ENCODE data around the gene DLK2. TPM values are rescaled to one million over a fixed set of nuclear protein-coding genes. Genes with fewer than 3 reads are reported as not detected.

The DLK2 gene
- total and polyA plus RNA-seq, 2 donors (not counting 3 experiments of a cell fraction or from before 2014, with no cell fraction given): 0.36 TPM; not detected in 1

DNA sequence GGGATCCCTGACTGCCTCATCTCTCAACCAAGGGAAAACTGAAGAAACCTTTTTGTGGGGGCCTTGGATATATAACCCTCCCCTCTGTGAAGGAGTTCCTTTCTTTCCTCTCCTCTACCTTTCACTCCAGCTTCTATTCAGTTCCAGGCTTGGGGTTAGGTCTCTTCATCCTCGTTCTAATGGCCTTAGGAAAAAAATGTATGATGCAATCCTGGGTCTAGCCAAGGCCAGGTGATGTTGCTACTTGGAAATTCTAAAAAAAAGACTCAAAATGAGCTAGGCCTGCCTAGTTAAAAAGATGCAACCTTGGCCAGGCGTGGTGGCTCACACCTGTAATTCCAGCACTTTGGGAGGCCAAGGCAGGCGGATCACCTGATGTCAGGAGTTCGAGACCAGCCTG, 20.4 kb downstream of the DLK2 start:
- dilution Hi-C loops (cut with MboI; ENCODE audit: extremely low pct_ligation_motif_present, low sequenced_read_pairs) (no loop called here), intact Hi-C loops (cut with micrococcal nuclease) (no loop called here)
- POLR2A ChIA-PET: no interaction called here
- no TSS peak for BruUV-seq (replicated peaks)
- H3K9me3 ChIP-seq (replicated peaks; ENCODE audit: control insufficient read depth, insufficient read depth, low read length): no peaks in the 10 kb centered on the region
- no peak overlapping the region for H2AFZ ChIP-seq (ENCODE audit: low read depth, low read length)
- no peak overlapping the region for H3K4me2 ChIP-seq (ENCODE audit: insufficient read depth, low read length)
- peaks cover 0 to 22% of the 10 kb centered on the region in 2 experiments for H3K36me3 ChIP-seq (ENCODE audit: control insufficient read depth in 2 of 2, extremely low read depth in 1 of 2, insufficient read depth in 2 of 2, low read length in 2 of 2)
- no peak overlapping the region for H3K4me3 ChIP-seq (replicated peaks in 1 of 3; ENCODE audit: insufficient read depth in 1 of 3, low read depth in 1 of 3, low read length in 3 of 3)
- no peaks in the 10 kb centered on the region for H3K27me3 ChIP-seq (ENCODE audit: control insufficient read depth in 2 of 2, insufficient read depth in 2 of 2, low read length in 2 of 2)
- H3K79me2 ChIP-seq (ENCODE audit: control insufficient read depth, insufficient read depth, low read length): no peaks in the 10 kb centered on the region
- no peaks in the 10 kb centered on the region for H4K20me1 ChIP-seq (replicated peaks; ENCODE audit: control insufficient read depth, extremely low read depth, insufficient read depth, low read length)
- no peaks in the 10 kb centered on the region for H3K9me1 ChIP-seq (replicated peaks; ENCODE audit: control insufficient read depth, extremely low read depth, insufficient read depth, low read length)
- TF ChIP-seq FOS (IDR thresholded peaks at IDR 0.05; ENCODE audit: borderline replicate concordance, insufficient read depth, low read length) (no peak), EZH2 (IDR thresholded peaks at IDR 0.05; ENCODE audit: borderline replicate concordance, low read depth, low read length, severe bottlenecking) (no peak), JUN (IDR thresholded peaks at IDR 0.05; ENCODE audit: borderline replicate concordance, insufficient read depth, insufficient read length, low read depth) (no peak), MYC (IDR thresholded peaks at IDR 0.05; ENCODE audit: low read depth, low read length) (no peak), POLR2AphosphoS5 (IDR thresholded peaks at IDR 0.05; ENCODE audit: insufficient read depth, low read depth, low read length) (no peak), POLR2A (IDR thresholded peaks at IDR 0.05; ENCODE audit: low read depth, low read length) (no peak), GATA2 (IDR thresholded peaks at IDR 0.05; ENCODE audit: insufficient read depth, insufficient read length, low read depth, low read length) (no peak)
- TF ChIP-seq, protein P1, sequence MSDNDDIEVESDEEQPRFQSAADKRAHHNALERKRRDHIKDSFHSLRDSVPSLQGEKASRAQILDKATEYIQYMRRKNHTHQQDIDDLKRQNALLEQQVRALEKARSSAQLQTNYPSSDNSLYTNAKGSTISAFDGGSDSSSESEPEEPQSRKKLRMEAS (IDR thresholded peaks at IDR 0.05; ENCODE audit: insufficient read depth, insufficient read length): no peak
- TF ChIP-seq, protein P2, sequence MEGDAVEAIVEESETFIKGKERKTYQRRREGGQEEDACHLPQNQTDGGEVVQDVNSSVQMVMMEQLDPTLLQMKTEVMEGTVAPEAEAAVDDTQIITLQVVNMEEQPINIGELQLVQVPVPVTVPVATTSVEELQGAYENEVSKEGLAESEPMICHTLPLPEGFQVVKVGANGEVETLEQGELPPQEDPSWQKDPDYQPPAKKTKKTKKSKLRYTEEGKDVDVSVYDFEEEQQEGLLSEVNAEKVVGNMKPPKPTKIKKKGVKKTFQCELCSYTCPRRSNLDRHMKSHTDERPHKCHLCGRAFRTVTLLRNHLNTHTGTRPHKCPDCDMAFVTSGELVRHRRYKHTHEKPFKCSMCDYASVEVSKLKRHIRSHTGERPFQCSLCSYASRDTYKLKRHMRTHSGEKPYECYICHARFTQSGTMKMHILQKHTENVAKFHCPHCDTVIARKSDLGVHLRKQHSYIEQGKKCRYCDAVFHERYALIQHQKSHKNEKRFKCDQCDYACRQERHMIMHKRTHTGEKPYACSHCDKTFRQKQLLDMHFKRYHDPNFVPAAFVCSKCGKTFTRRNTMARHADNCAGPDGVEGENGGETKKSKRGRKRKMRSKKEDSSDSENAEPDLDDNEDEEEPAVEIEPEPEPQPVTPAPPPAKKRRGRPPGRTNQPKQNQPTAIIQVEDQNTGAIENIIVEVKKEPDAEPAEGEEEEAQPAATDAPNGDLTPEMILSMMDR (IDR thresholded peaks at IDR 0.05; ENCODE audit: extremely low read depth in 1 of 2, insufficient read depth in 1 of 2, low read depth in 1 of 2, low read length in 2 of 2): no peak
- no peak overlapping the region for H3K27ac ChIP-seq (ENCODE audit: insufficient read depth, low read depth, low read length)
- FAIRE-seq (no peak), DNase-seq (ENCODE audit: low read depth, low spot score) (no peak)
- no peak overlapping the region for H3K9ac ChIP-seq (replicated peaks; ENCODE audit: extremely low read depth, insufficient read depth, low read length)
- CTCF ChIA-PET: no interaction called here
- peaks cover 13% of the 10 kb centered on the region for H3K4me1 ChIP-seq (ENCODE audit: control insufficient read depth, extremely low read depth, insufficient read depth, low read length)
